Cardiac muscle cell (in vitro differentiated cells and primary cell): ENCODE data around the gene RMND5A. TPM values are rescaled to one million over a fixed set of nuclear protein-coding genes. Genes with fewer than 3 reads are reported as not detected.

Experiments
- DNase-seq, 2 donors: peaks; one replicate each; pipeline versions ENCODE4 v3.0.0 to v3.0.0-alpha.2; 2010 to 2017; ENCODE audit warnings: low read depth in 1 of 2, low spot score in 1 of 2
- H3K27ac ChIP-seq: fragments of 200-600 bp; sonication (generic); 2 replicates; pipeline ENCODE4 v1.5.1; 2016
- H3K27me3 ChIP-seq: fragments of 200-600 bp; sonication (generic); 2 replicates; pipeline ENCODE4 v1.6.0; 2016; ENCODE audit warnings: control low read depth
- H3K36me3 ChIP-seq: fragments of 200-600 bp; sonication (generic); 2 replicates; pipeline ENCODE4 v1.5.1; 2016; ENCODE audit warnings: control low read depth
- H3K4me1 ChIP-seq: fragments of 200-600 bp; sonication (generic); 2 replicates; pipeline ENCODE4 v1.8.1; 2017; ENCODE audit warnings: low read depth, mild to moderate bottlenecking, mixed run types
- H3K4me3 ChIP-seq: fragments of 200-600 bp; sonication (generic); 2 replicates; pipeline ENCODE4 v1.5.1; 2016; ENCODE audit warnings: mild to moderate bottlenecking
- H3K9me3 ChIP-seq: fragments of 200-600 bp; sonication (generic); 2 replicates; pipeline ENCODE4 v1.5.1; 2017; ENCODE audit warnings: low read depth, mild to moderate bottlenecking, control low read depth
- CTCF ChIP-seq: IDR thresholded peaks from 2 replicates; pipeline ENCODE4 v1.5.1; 2012; ENCODE audit warnings: low read depth, mild to moderate bottlenecking, low read length
- polyA plus RNA-seq: library from polyadenylated mRNA; unstranded; fragments of >200 nt; fragmentation: Nextera tagmentation; extraction: Ambion mirVana; gene quantifications from 2 replicates; pipeline ENCODE4 v1.2.1, GENCODE V29; 2016
- total RNA-seq: library from RNA; depleted of rRNA; stranded (reverse); fragments of >200 nt; gene quantifications from 2 replicates; pipeline ENCODE4 v1.2.3, GENCODE V29; 2016

The RMND5A gene
- total and polyA plus RNA-seq, 2 experiments from 2014 or later, result 30.8 to 63.4 TPM

GRCh38 chr2:86764661-86765309 lies 44.7 kb downstream of the RMND5A start:
- Histone ChIP-seq H3K36me3 (peaks cover 12% of the 10 kb centered on the region), H3K4me1 (no peaks in the 10 kb centered on the region), H3K27me3 (no peaks in the 10 kb centered on the region), H3K9me3 (no peaks in the 10 kb centered on the region), H3K27ac (peak overlapping the region; percentile 12), H3K4me3 (no peak overlapping the region)
- TF ChIP-seq CTCF, result peak; percentile 72
- DNase-seq, result peak; percentile 62 to 67

GRCh38 chr2:86765310-86765695 lies 45.2 kb downstream of the RMND5A start:
- Histone ChIP-seq H3K4me3 (no peak overlapping the region), H3K4me1 (no peaks in the 10 kb centered on the region), H3K9me3 (no peaks in the 10 kb centered on the region), H3K27me3 (no peaks in the 10 kb centered on the region), H3K36me3 (peaks cover 17% of the 10 kb centered on the region), H3K27ac (no peak overlapping the region)
- no peak for DNase-seq
- TF ChIP-seq CTCF, result no peak

- no peak for TF ChIP-seq CTCF
- no peaks in the 10 kb centered on the region for H3K9me3 ChIP-seq
- H3K27ac ChIP-seq, result no peak overlapping the region
- H3K4me1 ChIP-seq, result no peaks in the 10 kb centered on the region
- H3K36me3 ChIP-seq, result peaks cover 37% of the 10 kb centered on the region
- no peaks in the 10 kb centered on the region for H3K27me3 ChIP-seq
- DNase-seq, result no peak
- H3K4me3 ChIP-seq, result no peak overlapping the region
Measured at GRCh38 chr2:86768189-86768949, 48.3 kb downstream of the RMND5A start.

DNA sequence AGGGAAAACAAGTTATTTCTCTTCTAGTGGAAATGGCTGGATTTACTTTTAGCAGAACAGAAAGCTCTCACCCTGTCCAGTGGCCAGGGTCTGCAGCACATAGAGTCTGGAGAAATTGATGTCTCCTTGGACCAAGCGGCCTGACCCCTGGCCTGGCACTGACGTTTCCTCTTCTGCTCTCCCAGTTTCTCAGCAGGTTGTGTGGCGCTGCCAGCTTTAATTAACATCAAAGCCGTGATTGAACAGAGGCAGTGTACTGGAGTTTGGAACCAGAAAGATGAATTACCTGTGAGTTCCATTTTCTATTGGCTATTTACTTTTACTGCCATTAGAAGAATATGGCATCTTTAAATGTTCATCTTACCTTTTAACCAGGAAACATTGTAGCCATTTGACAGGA lies 49.7 kb downstream of the RMND5A start:
- DNase-seq, result no peak
- no peaks in the 10 kb centered on the region for H3K9me3 ChIP-seq
- H3K36me3 ChIP-seq, result peaks cover 38% of the 10 kb centered on the region
- no peak overlapping the region for H3K27ac ChIP-seq
- no peak for TF ChIP-seq CTCF
- H3K4me3 ChIP-seq, result no peak overlapping the region
- H3K4me1 ChIP-seq, result peaks cover 2% of the 10 kb centered on the region
- H3K27me3 ChIP-seq, result no peaks in the 10 kb centered on the region

DNA sequence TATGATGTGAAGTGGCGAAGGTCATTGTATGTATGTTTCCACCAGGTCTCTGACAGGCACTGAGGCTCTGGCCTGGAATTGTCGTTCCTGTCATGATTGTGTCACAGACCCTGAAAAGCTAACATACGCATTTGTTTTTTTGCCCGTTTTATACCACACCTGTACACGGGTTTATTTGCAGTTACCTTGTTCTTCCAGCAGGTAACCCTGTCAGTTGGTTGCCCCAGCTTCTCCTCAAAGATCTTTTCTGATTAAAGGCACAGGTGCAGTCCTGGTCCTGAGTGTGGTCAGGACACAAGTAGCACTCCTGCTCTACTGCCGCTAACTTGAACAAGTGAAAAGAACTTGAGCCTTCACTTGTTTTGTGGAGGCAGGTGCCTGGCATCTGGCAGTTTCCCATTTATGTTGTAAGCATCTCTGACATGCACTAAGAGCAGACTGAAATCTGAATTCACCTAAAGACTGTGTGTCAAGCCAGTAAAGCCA lies 50.8 kb downstream of the RMND5A start:
- no peaks in the 10 kb centered on the region for H3K27me3 ChIP-seq
- H3K4me3 ChIP-seq, result no peak overlapping the region
- TF ChIP-seq CTCF, result no peak
- H3K27ac ChIP-seq, result no peak overlapping the region
- H3K4me1 ChIP-seq, result peaks cover 8% of the 10 kb centered on the region
- H3K9me3 ChIP-seq, result no peaks in the 10 kb centered on the region
- H3K36me3 ChIP-seq, result peaks cover 38% of the 10 kb centered on the region
- DNase-seq, result no peak
